C4-2B (cell line): ENCODE measurements around the gene RCOR1.

Experiments
- CTCF ChIP-seq: fragments of 450-650 bp; conservative IDR thresholded peaks from 2 replicates; pipeline ENCODE4 v1.5.1; 2017; ENCODE audit warnings: mild to moderate bottlenecking
- ZFX ChIP-seq: fragments of 450-650 bp; IDR thresholded peaks from 2 replicates; pipeline ENCODE4 v1.6.1; 2017

GRCh38 chr14:102668291-102668873, 75.9 kb downstream of the RCOR1 start:
- no peak for TF ChIP-seq CTCF
- TF ChIP-seq ZFX = no peak
